ENCODE data around the gene GOLT1B. TPM values are rescaled to one million over a fixed set of nuclear protein-coding genes. Genes with fewer than 3 reads are reported as not detected.

GOLT1B gene
- total and polyA plus RNA-seq, 2 of the 8 experiments (the other 6 are each of a cell fraction or from before 2014, with no cell fraction given) = 18.3 to 38.3 TPM

GRCh38 chr12:21538061-21538653 lies 36.6 kb downstream of the GOLT1B start (continued):
- TF ChIP-seq SP2 (IDR thresholded peaks at IDR 0.05; ENCODE audit: low read length) = no peak

Data from H1 (cell line).